HepG2 (cell line): ENCODE data around the gene GLDN. TPM values are rescaled to one million over a fixed set of nuclear protein-coding genes. Genes with fewer than 3 reads are reported as not detected.

Source experiments
- ATF5 ChIP-seq: sonication (generic); formaldehyde crosslinking; IDR thresholded peaks from 2 replicates; pipeline ENCODE4 v1.4.0; 2020; ENCODE audit warnings: mild to moderate bottlenecking, low read depth, missing genetic modification reagents
- EHMT2 ChIP-seq: fragments of 200-600 bp; sonication (generic); IDR thresholded peaks from 2 replicates; pipeline ENCODE4 v1.7.0; 2017; ENCODE audit warnings: antibody characterized with exemption, low read depth, low read length, borderline replicate concordance
- ELF1 ChIP-seq: sonication (generic); formaldehyde crosslinking; IDR thresholded peaks from 2 replicates; pipeline ENCODE4 v1.4.0; 2020; ENCODE audit warnings: missing genetic modification reagents
- FOXO4 ChIP-seq: sonication (generic); formaldehyde crosslinking; conservative IDR thresholded peaks from 2 replicates; pipeline ENCODE4 v1.8.1; 2023; ENCODE audit warnings: missing genetic modification reagents
- HNF4A ChIP-seq: sonication (generic); formaldehyde crosslinking; IDR thresholded peaks from 2 replicates; pipeline ENCODE4 v1.4.0; 2020; ENCODE audit warnings: missing genetic modification reagents
- HOXA7 ChIP-seq: sonication (generic); formaldehyde crosslinking; IDR thresholded peaks from 2 replicates; pipeline ENCODE4 v1.8.1; 2022; ENCODE audit warnings: mild to moderate bottlenecking, missing genetic modification reagents, moderate library complexity
- NFE2L2 ChIP-seq: fragments of 150-350 bp; IDR thresholded peaks from 2 replicates; pipeline ENCODE4 v1.6.1; 2014; ENCODE audit warnings: low read length
- RARA ChIP-seq: IDR thresholded peaks from 2 replicates; pipeline ENCODE4 v1.6.1; 2016; ENCODE audit warnings: missing genetic modification reagents, missing compliant biosample characterization
- RNF2 ChIP-seq: fragments of 450-650 bp; conservative IDR thresholded peaks from 2 replicates; pipeline ENCODE4 v1.6.1; 2016; ENCODE audit warnings: low read depth
- TARDBP ChIP-seq: sonication (generic); formaldehyde crosslinking; IDR thresholded peaks from 2 replicates; pipeline ENCODE4 v1.8.0; 2022; ENCODE audit warnings: mild to moderate bottlenecking, missing genetic modification reagents
- TEAD3 ChIP-seq: optimal IDR thresholded peaks from 2 replicates; pipeline ENCODE3; 2016; ENCODE audit warnings: borderline replicate concordance
- ZBTB3 ChIP-seq: sonication (generic); formaldehyde crosslinking; IDR thresholded peaks from 2 replicates; pipeline ENCODE4 v1.4.0; 2020; ENCODE audit warnings: low read depth, mild to moderate bottlenecking, moderate library complexity, missing genetic modification reagents, borderline replicate concordance
- ZBTB34 ChIP-seq: sonication (generic); formaldehyde crosslinking; IDR thresholded peaks from 2 replicates; pipeline ENCODE4 v1.8.0; 2022; ENCODE audit warnings: mild to moderate bottlenecking, missing genetic modification reagents
- ZNF282 ChIP-seq: fragments of 450-650 bp; IDR thresholded peaks from 2 replicates; pipeline ENCODE4 v1.6.1; 2018; ENCODE audit not compliant: partially characterized antibody
- ZNF317 ChIP-seq: sonication (generic); formaldehyde crosslinking; IDR thresholded peaks from 2 replicates; pipeline ENCODE4 v1.5.0; 2020; ENCODE audit warnings: mild to moderate bottlenecking, missing genetic modification reagents
- ZNF484 ChIP-seq: sonication (generic); formaldehyde crosslinking; IDR thresholded peaks from 2 replicates; pipeline ENCODE4 v1.5.1; 2020; ENCODE audit warnings: mild to moderate bottlenecking, low read depth, missing genetic modification reagents, borderline replicate concordance
- ZNF512B ChIP-seq: sonication (generic); formaldehyde crosslinking; IDR thresholded peaks from 2 replicates; pipeline ENCODE4 v1.5.1; 2020; ENCODE audit warnings: missing genetic modification reagents, mild to moderate bottlenecking, borderline replicate concordance
- ZNF761 ChIP-seq: sonication (generic); formaldehyde crosslinking; conservative IDR thresholded peaks from 2 replicates; pipeline ENCODE4 v1.4.0; 2020; ENCODE audit warnings: mild to moderate bottlenecking, missing genetic modification reagents
- ZNF800 ChIP-seq: sonication (generic); formaldehyde crosslinking; IDR thresholded peaks from 2 replicates; pipeline ENCODE4 v1.4.0; 2020; ENCODE audit warnings: missing genetic modification reagents
- ZNF83 ChIP-seq: sonication (generic); formaldehyde crosslinking; IDR thresholded peaks from 2 replicates; pipeline ENCODE4 v1.4.0; 2020; ENCODE audit warnings: missing genetic modification reagents, mild to moderate bottlenecking, borderline replicate concordance
- ZNF879 ChIP-seq: sonication (generic); formaldehyde crosslinking; IDR thresholded peaks from 2 replicates; pipeline ENCODE4 v1.8.1; 2023; ENCODE audit warnings: missing genetic modification reagents
- ZNF891 ChIP-seq: sonication (generic); formaldehyde crosslinking; IDR thresholded peaks from 2 replicates; pipeline ENCODE4 v1.5.0; 2020; ENCODE audit warnings: mild to moderate bottlenecking, missing genetic modification reagents
- polyA plus RNA-seq, 8 experiments: library from polyadenylated mRNA; depleted of rRNA in 3 of 8; stranded (reverse) in 7 of 8; unstranded in 1 of 8; fragments of >200 nt; fragmentation: Illumina TruSeq in 4 of 8; extraction: Trizol in 4 of 8; gene quantifications; 2 replicates each; pipeline versions ENCODE4 v1.2.1 to v1.2.3, GENCODE V29; 2011 to 2016; ENCODE audit warnings: low read depth in 4 of 8, missing spikeins in 1 of 8, mixed read lengths in 1 of 8; ENCODE audit not compliant: insufficient read depth in 1 of 8
- total RNA-seq, 5 experiments: library from RNA; depleted of rRNA; stranded (reverse); fragments of >200 nt; fragmentation: Illumina TruSeq; extraction: Trizol; gene quantifications; 2 replicates each; pipeline ENCODE4 v1.2.3, GENCODE V29; 2016; ENCODE audit warnings: low read depth in 1 of 5

Gene GLDN
- total and polyA plus RNA-seq, 2 of the 13 experiments (the other 11 are each of a cell fraction or from before 2014, with no cell fraction given), result 0.86 to 1.0 TPM

GRCh38 chr15:51314391-51315337 lies 26.8 kb upstream of the GLDN start (continued):
- TF ChIP-seq FOXO4 (CRISPR knock-in tag), result no peak
- no peak for TF ChIP-seq ZNF891
- peak; percentile 93 for TF ChIP-seq EHMT2
- TF ChIP-seq ZNF512B (CRISPR knock-in tag), result no peak
- no peak for TF ChIP-seq ZBTB3
- TF ChIP-seq TEAD3, result peak; percentile 83
- no peak; the same call in 1 of the 2 replicates for TF ChIP-seq ZNF317 (CRISPR knock-in tag)
- no peak for TF ChIP-seq RNF2
- no peak; the same call in 1 of the 2 replicates for TF ChIP-seq TARDBP (CRISPR knock-in tag)
- TF ChIP-seq ELF1 (CRISPR knock-in tag), result peak; percentile 38
- no peak for TF ChIP-seq NFE2L2
- TF ChIP-seq ZNF800 (CRISPR knock-in tag), result no peak
- TF ChIP-seq ZNF83 (CRISPR knock-in tag), result no peak
- TF ChIP-seq ATF5, result no peak
- peak; percentile 83 for TF ChIP-seq RARA (CRISPR knock-in tag)
- no peak for TF ChIP-seq HOXA7 (CRISPR knock-in tag)
- no peak for TF ChIP-seq ZNF879 (CRISPR knock-in tag)
- no peak for TF ChIP-seq ZNF282
- peak; percentile 83 for TF ChIP-seq HNF4A (CRISPR knock-in tag)
- TF ChIP-seq ZNF484 (CRISPR knock-in tag), result no peak
- no peak for TF ChIP-seq ZBTB34 (CRISPR knock-in tag)
- no peak for TF ChIP-seq ZNF761 (CRISPR knock-in tag)
